ENCODE measurements around the gene MRPS35. TPM values are rescaled to one million over a fixed set of nuclear protein-coding genes. Genes with fewer than 3 reads are reported as not detected.
A peak's percentile ranks its signal among the peaks of the same experiment; 100 is the strongest.

The MRPS35 gene
- total RNA-seq, 2 donors from 2014 or later, result 37.4 to 48.1 TPM

- Mint-ChIP-seq H3K27ac (no peak overlapping the region), H3K36me3 (peaks cover 14% of the 10 kb centered on the region), H3K4me3 (no peak overlapping the region)
Measured at GRCh38 chr12:27794818-27795584, 84.4 kb downstream of the MRPS35 start.

GRCh38 chr12:27796128-27796527 lies 85.5 kb downstream of the MRPS35 start:
- Mint-ChIP-seq H3K4me3 (no peak overlapping the region), H3K4me1 (ENCODE audit: low read depth in 2 of 2) (peaks cover 3 to 5% of the 10 kb centered on the region in 2 donors), H3K27ac (no peak overlapping the region), H3K36me3 (peaks cover 14% of the 10 kb centered on the region), H3K27me3 (no peaks in the 10 kb centered on the region), H3K9me3 (no peaks in the 10 kb centered on the region)
- ATAC-seq (no peak), DNase-seq (ENCODE audit: low spot score) (no peak)

More at GRCh38 chr12:27794818-27795584, 84.4 kb downstream of the MRPS35 start:
- ATAC-seq (no peak), DNase-seq (ENCODE audit: low spot score) (no peak)
- peaks cover 0 to 5% of the 10 kb centered on the region in 2 donors for H3K4me1 Mint-ChIP-seq (ENCODE audit: low read depth in 2 of 2)
- H3K9me3 Mint-ChIP-seq, result no peaks in the 10 kb centered on the region
- H3K27me3 Mint-ChIP-seq, result no peaks in the 10 kb centered on the region

GRCh38 chr12:27797301-27798025 lies 86.8 kb downstream of the MRPS35 start:
- H3K27me3 Mint-ChIP-seq, result no peaks in the 10 kb centered on the region
- H3K36me3 Mint-ChIP-seq, result peaks cover 4% of the 10 kb centered on the region
- peaks cover 3 to 12% of the 10 kb centered on the region in 2 donors for H3K4me1 Mint-ChIP-seq (ENCODE audit: low read depth in 2 of 2)

GRCh38 chr12:27800819-27801218 lies 90.2 kb downstream of the MRPS35 start:
- Mint-ChIP-seq H3K9me3 (no peaks in the 10 kb centered on the region), H3K4me1 (ENCODE audit: low read depth in 2 of 2) (peaks cover 4 to 9% of the 10 kb centered on the region in 2 donors), H3K36me3 (no peaks in the 10 kb centered on the region), H3K27ac (no peak overlapping the region), H3K4me3 (no peak overlapping the region), H3K27me3 (peaks cover 0 to under 1% of the 10 kb centered on the region in 2 donors)
- no peak for DNase-seq (ENCODE audit: low spot score)
- no peak for ATAC-seq

More at GRCh38 chr12:27797301-27798025, 86.8 kb downstream of the MRPS35 start:
- ATAC-seq (no peak), DNase-seq (ENCODE audit: low spot score) (no peak)
- H3K4me3 Mint-ChIP-seq, result no peak overlapping the region
- no peaks in the 10 kb centered on the region for H3K9me3 Mint-ChIP-seq
- H3K27ac Mint-ChIP-seq, result no peak overlapping the region

- H3K4me1 Mint-ChIP-seq (ENCODE audit: low read depth in 2 of 2), result peaks cover 7 to 9% of the 10 kb centered on the region in 2 donors
- no peaks in the 10 kb centered on the region for H3K9me3 Mint-ChIP-seq
- DNase-seq (ENCODE audit: low spot score) (no peak), ATAC-seq (no peak)
- no peaks in the 10 kb centered on the region for H3K36me3 Mint-ChIP-seq
- no peak overlapping the region for H3K27ac Mint-ChIP-seq
- no peak overlapping the region for H3K4me3 Mint-ChIP-seq
- H3K27me3 Mint-ChIP-seq, result peaks cover 3 to 6% of the 10 kb centered on the region in 2 donors
Measured at GRCh38 chr12:27801630-27802029, 91.0 kb downstream of the MRPS35 start.

GRCh38 chr12:27802511-27802910 lies 91.9 kb downstream of the MRPS35 start:
- Mint-ChIP-seq H3K9me3 (no peaks in the 10 kb centered on the region), H3K36me3 (no peaks in the 10 kb centered on the region), H3K27me3 (peaks cover 3 to 12% of the 10 kb centered on the region in 2 donors), H3K27ac (no peak overlapping the region), H3K4me1 (ENCODE audit: low read depth in 2 of 2) (peaks cover 12 to 15% of the 10 kb centered on the region in 2 donors), H3K4me3 (no peak overlapping the region)
- ATAC-seq (peak in 1 of 2 donors; percentile 58), DNase-seq (ENCODE audit: low spot score) (no peak)

GRCh38 chr12:27802936-27803335 lies 92.3 kb downstream of the MRPS35 start:
- ATAC-seq, result no peak
- Mint-ChIP-seq H3K36me3 (no peaks in the 10 kb centered on the region), H3K4me1 (ENCODE audit: low read depth in 2 of 2) (peaks cover 12 to 15% of the 10 kb centered on the region in 2 donors), H3K4me3 (no peak overlapping the region), H3K27ac (no peak overlapping the region), H3K9me3 (no peaks in the 10 kb centered on the region), H3K27me3 (peaks cover 6 to 17% of the 10 kb centered on the region in 2 donors)
- DNase-seq (ENCODE audit: low spot score), result no peak

GRCh38 chr12:27805238-27805637 lies 94.6 kb downstream of the MRPS35 start:
- H3K27me3 Mint-ChIP-seq, result peaks cover 6 to 20% of the 10 kb centered on the region in 2 donors
- H3K27ac Mint-ChIP-seq, result no peak overlapping the region
- no peak overlapping the region for H3K4me3 Mint-ChIP-seq
- H3K36me3 Mint-ChIP-seq, result no peaks in the 10 kb centered on the region
- H3K9me3 Mint-ChIP-seq, result no peaks in the 10 kb centered on the region
- peaks cover 12 to 15% of the 10 kb centered on the region in 2 donors for H3K4me1 Mint-ChIP-seq (ENCODE audit: low read depth in 2 of 2)
- ATAC-seq, result no peak
- no peak for DNase-seq (ENCODE audit: low spot score)

Other genes with a start within 250 kb of the MRPS35 start
- gene PPFIBP1, start 186.6 kb upstream of the MRPS35 start, total RNA-seq, result 10 to 100 TPM in 1 of 2 donors, 1 to 10 TPM in 1; 9.0 to 12.9 TPM
- under 1 TPM; 0.26 to 0.56 TPM for gene REP15, start 14.4 kb upstream of the MRPS35 start, total RNA-seq
- gene KLHL42, start 69.4 kb downstream of the MRPS35 start, total RNA-seq, result 10 to 100 TPM; 17.8 to 21.6 TPM
- not detected for gene MANSC4, start 69.4 kb downstream of the MRPS35 start, total RNA-seq

All from natural killer cell treated with Interleukin-12 subunit alpha and Interleukin-12 subunit beta and Interleukin-15 and Interleukin-18, amount 100 ng/mL, for 72 hours (primary cell).